WTC11 (cell line): ENCODE measurements around the gene SORCS2.

Experiments used
- ATF2 ChIP-seq: sonication (generic); formaldehyde crosslinking; IDR thresholded peaks from 2 replicates; pipeline ENCODE4 v1.8.1; 2022; ENCODE audit warnings: low read depth, missing genetic modification reagents, borderline replicate concordance
- JUN ChIP-seq: sonication (generic); formaldehyde crosslinking; IDR thresholded peaks from 2 replicates; pipeline ENCODE4 v1.8.0; 2023; ENCODE audit warnings: mild to moderate bottlenecking, missing genetic modification reagents
- OVOL2 ChIP-seq: fragments of 250-450 bp; sonication (Bioruptor Pico); IDR thresholded peaks from 2 replicates; pipeline ENCODE4 v1.9.0; 2021; ENCODE audit warnings: mild to moderate bottlenecking, borderline replicate concordance
- USF1 ChIP-seq: sonication (generic); formaldehyde crosslinking; IDR thresholded peaks from 2 replicates; pipeline ENCODE4 v1.8.0; 2022; ENCODE audit warnings: mild to moderate bottlenecking, missing genetic modification reagents
- ZNF317 ChIP-seq: sonication (generic); formaldehyde crosslinking; IDR thresholded peaks from 2 replicates; pipeline ENCODE4 v1.8.1; 2023; ENCODE audit warnings: low read depth, mild to moderate bottlenecking, moderate library complexity, missing genetic modification reagents, borderline replicate concordance
- TF ChIP-seq, protein P1 (sequence below): fragments of 200-600 bp; IDR thresholded peaks from 2 replicates; pipeline ENCODE4 v1.8.0; 2022; ENCODE audit warnings: antibody characterized with exemption
- TF ChIP-seq, protein P2 (sequence below): sonication (generic); formaldehyde crosslinking; IDR thresholded peaks from 2 replicates; pipeline ENCODE4 v1.8.0; 2022; ENCODE audit warnings: mild to moderate bottlenecking, missing genetic modification reagents

DNA sequence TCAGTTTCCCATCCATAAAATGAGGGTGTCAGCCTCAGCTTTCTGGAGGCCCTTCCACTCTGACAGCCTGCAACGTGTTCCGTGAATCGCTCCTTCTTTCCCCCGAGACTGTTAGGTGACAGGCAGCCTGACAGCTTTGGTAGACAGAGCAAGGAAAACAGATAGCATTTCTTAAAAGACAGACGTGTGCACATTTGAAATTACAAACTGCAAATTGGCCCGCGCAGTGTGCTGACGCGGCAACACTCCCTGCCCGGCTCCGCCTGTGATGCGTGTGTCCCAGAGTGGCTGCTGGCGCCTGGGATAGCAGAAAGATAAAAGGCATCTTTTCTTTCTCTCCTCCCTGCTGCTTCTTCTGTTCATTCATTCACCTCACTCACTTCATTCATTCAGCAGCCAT, 502.0 kb downstream of the SORCS2 start:
- TF ChIP-seq, protein P1, sequence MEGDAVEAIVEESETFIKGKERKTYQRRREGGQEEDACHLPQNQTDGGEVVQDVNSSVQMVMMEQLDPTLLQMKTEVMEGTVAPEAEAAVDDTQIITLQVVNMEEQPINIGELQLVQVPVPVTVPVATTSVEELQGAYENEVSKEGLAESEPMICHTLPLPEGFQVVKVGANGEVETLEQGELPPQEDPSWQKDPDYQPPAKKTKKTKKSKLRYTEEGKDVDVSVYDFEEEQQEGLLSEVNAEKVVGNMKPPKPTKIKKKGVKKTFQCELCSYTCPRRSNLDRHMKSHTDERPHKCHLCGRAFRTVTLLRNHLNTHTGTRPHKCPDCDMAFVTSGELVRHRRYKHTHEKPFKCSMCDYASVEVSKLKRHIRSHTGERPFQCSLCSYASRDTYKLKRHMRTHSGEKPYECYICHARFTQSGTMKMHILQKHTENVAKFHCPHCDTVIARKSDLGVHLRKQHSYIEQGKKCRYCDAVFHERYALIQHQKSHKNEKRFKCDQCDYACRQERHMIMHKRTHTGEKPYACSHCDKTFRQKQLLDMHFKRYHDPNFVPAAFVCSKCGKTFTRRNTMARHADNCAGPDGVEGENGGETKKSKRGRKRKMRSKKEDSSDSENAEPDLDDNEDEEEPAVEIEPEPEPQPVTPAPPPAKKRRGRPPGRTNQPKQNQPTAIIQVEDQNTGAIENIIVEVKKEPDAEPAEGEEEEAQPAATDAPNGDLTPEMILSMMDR: no peak
- TF ChIP-seq ZNF317 (CRISPR knock-in tag) (no peak), OVOL2 (CRISPR knock-in tag) (no peak), JUN (CRISPR knock-in tag) (no peak), USF1 (no peak), ATF2 (CRISPR knock-in tag) (no peak)
- TF ChIP-seq, protein P2, sequence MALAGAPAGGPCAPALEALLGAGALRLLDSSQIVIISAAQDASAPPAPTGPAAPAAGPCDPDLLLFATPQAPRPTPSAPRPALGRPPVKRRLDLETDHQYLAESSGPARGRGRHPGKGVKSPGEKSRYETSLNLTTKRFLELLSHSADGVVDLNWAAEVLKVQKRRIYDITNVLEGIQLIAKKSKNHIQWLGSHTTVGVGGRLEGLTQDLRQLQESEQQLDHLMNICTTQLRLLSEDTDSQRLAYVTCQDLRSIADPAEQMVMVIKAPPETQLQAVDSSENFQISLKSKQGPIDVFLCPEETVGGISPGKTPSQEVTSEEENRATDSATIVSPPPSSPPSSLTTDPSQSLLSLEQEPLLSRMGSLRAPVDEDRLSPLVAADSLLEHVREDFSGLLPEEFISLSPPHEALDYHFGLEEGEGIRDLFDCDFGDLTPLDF: no peak
